ENCODE measurements around the gene DSC1.

The DSC1 gene

DNA sequence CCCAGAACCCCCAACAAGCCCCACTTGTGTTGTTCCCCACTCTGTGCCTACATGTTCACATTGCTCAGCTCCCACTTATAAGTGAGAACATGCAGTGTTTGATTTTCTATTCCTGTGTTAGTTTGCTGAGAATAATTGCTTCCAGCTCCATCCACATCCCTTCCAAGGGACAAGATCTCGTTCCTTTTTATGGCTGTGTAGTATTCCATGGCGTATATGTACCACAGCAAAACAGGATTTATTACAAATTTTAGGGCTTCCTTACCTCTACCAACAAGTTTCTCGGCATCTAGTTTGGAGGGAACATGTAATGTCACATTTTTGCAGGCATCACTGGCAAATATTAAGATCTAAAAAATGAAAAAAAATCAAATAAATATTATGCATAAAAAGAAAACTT is 69.4 kb downstream of the DSC1 start:
- TF ChIP-seq, protein P1, sequence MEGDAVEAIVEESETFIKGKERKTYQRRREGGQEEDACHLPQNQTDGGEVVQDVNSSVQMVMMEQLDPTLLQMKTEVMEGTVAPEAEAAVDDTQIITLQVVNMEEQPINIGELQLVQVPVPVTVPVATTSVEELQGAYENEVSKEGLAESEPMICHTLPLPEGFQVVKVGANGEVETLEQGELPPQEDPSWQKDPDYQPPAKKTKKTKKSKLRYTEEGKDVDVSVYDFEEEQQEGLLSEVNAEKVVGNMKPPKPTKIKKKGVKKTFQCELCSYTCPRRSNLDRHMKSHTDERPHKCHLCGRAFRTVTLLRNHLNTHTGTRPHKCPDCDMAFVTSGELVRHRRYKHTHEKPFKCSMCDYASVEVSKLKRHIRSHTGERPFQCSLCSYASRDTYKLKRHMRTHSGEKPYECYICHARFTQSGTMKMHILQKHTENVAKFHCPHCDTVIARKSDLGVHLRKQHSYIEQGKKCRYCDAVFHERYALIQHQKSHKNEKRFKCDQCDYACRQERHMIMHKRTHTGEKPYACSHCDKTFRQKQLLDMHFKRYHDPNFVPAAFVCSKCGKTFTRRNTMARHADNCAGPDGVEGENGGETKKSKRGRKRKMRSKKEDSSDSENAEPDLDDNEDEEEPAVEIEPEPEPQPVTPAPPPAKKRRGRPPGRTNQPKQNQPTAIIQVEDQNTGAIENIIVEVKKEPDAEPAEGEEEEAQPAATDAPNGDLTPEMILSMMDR (IDR thresholded peaks at IDR 0.05), result no peak

DNA sequence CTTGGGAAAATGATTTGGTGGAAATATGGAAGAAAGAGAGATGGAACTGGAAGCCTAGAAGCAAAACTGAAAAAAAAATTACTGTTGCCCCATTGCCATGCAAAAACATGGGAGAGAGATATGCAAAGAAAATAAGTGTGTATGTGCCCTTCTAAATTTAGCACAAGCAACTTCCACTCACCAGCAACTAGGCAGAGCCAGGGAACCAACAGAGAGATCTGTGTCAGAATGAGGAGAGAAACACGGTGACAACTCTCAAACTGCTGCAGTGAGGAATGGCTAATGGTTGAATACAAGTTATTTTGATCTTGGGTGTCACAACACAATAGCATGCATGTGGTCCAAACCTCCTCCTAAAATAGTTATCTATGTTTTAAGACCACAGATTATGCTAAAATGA is 71.3 kb downstream of the DSC1 start:
- TF ChIP-seq, protein P1 (IDR thresholded peaks at IDR 0.05), result no peak

DNA sequence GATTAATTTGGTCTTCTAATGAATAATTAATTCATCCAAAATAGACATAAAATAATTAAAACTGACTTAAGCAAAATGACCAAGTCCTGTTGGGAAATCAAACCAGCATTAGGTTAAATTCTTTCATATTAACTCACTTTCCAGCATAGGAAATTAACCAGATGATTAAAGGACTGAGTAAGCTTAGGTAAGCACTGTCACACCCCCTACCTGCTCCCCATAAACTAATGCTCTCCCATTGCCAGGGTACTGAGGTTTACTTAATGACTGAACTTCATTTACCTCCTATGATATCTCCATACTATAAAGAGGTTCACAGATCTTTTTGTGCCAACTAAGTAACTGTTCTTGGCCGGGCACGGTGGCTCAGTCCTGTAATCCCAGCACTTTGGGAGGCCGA is 74.1 kb downstream of the DSC1 start:
- TF ChIP-seq, protein P1 (IDR thresholded peaks at IDR 0.05), result no peak

DNA sequence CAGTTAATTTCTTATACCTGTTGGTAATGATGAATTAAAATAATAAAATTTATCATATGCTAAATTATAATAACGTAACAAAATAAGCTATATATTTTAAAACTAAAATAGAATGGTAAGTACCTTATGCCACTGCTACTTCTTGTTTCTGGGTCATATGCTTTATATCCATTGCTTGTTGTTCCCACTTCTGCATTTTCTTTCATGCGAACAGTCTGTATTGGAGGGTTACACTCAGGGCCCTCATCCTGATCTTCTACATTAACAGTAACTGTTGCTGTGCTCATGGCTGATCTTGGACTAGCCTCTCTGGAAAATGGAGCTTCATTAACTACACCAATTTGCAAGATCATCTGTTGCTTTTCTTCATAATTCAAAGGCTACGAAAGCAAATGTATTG is 82.7 kb downstream of the DSC1 start:
- TF ChIP-seq, protein P1 (IDR thresholded peaks at IDR 0.05), result no peak
